Activated naive CD4-positive, alpha-beta T cell treated with Interleukin-2 at 50 U/mL for 16 hours (primary cell): ENCODE results near the gene VWA1.
A peak's percentile ranks its signal among the peaks of the same experiment; 100 is the strongest.
"Not testable (repeated sequence)": the region's sequence is repeated elsewhere in the genome, so short reads cannot be mapped to it uniquely, and the experiment has no call there.

Experiments used
- DNase-seq: peaks from one replicate; pipeline ENCODE4 v3.0.0-alpha.2; 2020

The VWA1 gene

DNA sequence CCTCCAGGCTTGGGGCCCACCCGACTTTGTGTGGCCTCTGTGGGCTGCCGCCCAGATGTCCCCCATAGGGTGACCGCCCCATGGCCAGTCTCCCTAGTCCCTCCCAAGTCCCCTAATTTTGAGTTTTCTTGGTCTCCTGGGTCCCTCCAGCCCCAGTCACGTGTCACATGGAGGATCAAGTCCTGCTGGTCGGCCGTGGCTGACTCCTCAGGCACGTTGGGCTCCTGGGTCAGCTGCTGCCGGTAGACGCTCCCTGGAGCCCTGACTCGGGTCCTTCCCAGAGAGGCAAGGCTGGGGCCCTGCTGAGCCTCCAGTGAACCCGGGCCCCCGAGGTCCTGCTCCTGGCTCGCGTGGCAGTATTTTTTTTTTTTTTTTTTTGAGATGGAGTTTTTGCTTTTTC lies 24.2 kb downstream of the VWA1 start:
- not testable (repeated sequence) for DNase-seq

DNA sequence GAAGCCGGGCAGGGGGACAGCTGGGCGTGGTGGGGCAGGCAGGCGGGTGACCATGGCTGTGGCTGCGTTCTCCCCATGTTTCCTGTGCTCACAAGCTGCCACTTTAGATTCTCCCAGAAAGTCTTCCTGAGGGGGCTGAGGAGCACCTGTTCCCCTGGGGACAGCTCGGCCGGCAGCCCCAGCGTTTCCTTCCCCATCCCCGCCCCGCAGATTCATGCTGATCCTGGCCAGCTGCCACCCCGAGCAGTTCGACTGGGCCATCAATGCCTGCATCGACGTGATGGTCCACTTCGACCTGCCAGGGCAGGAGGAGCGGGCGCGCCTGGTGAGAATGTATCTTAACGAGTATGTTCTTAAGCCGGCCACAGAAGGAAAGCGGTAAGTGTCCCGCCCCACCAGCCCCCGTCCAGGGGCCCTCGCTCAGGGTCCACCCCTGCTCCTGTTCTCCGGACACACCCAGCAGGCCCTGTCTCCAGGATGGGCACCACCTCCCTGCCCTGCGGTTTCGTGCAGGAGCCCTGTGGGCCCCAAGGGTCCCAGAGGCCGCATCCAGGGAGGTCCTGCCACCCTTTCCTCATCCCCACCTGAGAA lies 25.1 kb downstream of the VWA1 start:
- no peak for DNase-seq

DNA sequence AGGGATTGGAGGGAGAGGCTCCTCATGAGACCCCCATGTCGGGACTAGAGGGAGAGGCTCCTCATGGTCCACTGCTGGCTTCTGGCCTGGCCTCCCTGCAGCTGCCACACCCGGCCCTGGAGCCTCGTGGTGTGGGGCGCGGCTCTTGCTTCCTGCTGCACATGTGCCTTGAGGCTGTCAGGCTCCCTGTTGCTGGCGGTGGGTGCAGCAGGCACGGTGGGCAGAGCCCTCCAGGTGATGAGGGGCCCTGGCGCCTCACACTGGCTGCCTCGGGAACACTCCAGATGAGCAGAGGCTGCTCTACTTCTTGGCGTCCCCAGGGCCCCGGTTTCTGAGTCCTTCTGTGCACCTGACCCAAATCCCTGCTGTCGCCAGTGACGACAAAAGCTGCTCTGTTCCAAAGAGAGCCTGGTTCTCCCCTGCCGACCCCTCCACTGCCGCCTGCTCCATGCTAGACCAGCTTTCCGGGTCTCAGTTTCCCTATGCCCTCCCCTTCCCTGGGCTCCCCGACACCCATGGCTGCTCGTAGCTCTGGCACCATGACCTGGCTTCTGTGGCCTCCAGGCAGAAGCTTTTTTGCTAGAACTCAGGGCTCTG lies 26.3 kb downstream of the VWA1 start:
- no peak for DNase-seq

DNA sequence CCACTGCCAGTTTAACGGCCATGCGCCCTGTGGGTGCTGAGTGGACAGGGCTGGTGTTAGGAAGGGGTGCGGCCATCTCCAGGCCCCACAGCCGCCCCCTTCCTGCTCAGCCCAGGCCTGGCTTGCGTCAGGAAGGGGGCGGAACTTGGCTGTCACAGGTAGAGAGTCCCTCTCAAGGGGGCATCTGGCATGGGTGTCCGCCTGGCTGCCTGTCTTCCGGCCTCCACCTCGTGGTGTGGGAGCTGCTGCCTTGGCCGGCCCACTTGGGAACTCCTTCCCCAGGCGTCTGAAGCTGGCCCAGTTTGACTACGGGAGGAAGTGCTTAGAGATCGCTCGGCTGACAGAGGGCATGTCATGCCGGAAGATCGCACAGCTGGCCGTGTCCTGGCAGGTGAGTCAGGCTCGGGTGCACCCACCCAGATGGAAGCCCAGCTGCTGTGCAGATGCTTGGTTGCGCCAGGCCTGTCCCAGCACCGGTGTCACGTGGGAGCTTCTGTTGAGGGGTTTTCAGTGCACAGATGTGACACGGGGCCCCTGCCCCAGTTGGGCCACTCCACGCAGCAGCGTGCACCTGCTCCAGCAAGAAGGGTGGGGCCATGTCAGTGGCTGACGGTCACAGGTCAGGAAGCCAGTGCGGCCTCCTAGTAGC lies 27.0 kb downstream of the VWA1 start:
- no peak for DNase-seq

DNA sequence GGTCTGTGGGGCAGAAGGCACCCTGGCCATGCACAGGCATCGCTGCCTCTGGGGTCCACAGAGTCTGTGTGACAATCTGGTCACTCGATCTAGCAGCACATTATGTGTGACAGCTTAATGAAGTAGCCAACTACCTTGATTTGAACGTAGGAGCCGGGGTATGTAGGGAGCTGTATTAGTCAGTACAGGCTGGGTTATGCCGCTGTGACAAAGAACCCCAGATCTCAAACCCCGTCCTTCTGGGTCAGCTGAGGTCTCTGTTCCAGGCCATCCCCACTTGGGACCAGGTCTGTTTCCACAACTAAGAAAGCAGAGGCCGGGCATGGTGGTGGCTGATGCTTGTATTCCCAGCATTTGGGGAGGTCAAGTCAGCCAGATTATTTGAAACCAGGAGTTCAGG lies 27.8 kb downstream of the VWA1 start:
- DNase-seq = no peak

DNA sequence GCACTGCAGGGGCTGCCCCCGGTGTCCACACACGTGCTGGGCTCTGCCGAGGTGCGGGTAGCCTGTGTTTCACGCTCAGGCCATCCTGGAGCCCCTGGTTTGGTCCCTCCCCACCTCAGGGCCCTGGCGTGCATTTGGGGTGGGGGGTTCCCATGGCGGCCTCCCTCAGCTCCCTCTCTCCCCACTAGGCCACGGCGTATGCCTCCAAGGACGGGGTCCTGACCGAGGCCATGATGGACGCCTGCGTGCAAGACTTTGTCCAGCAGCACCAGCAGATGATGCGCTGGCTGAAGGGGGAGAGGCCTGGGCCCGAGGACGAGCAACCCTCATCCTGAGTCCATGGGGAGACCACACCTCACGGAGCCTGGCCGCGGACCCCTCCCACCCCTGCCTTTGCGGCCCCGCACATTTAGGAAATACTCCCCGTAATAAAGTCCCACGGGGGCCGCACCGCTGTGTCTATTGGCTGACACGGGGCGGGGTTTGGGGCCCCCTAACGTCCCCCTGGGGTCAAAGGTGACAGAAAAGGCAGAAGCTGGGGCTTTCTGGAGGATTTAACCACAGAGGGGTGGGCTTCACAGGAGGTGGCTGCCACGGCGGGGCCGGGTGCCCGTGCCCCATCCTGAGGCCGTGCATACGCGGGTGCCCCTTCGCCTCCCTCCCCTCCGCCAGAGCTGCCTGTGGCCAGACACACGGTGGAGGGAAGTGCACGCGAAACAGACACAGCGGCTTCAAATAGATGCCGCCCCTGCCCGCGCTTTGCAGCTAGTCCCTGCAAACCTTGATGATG lies 32.9 kb downstream of the VWA1 start:
- not testable (repeated sequence) for DNase-seq

DNA sequence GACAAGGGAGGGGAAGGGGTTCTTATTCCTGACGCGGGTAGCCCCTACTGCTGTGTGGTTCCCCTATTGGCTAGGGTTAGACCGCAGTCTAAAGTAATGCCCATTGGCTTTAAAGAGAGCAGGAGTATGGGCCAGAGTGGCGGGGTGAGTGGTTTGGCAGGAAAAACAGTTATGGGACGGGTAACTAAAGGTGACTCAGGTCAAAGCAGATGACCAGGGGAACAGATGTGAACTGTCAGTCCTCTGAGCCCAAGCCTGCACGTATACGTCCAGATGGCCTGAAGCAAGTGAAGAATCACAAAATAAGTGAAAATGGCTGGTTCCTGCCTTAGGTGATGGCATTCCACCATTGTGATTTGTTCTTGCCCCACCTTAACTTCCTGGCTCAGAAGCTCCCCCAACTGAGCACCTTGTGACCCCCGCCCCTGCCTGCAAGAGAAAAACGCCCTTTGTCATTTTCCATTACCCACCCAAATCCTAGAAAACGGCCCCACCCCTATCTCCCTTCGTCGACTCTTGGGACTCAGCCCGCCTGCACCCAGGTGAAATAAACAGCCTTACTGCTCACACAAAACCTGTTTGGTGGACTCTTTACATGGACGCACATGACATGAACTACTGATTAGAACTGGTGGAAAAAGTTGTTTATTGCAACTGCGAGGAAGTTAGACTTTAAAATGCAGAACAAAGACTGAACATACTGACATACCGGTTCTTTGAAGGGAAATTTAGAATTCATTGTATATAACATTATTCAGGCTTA lies 35.3 kb downstream of the VWA1 start:
- peak; percentile 13 for DNase-seq

DNA sequence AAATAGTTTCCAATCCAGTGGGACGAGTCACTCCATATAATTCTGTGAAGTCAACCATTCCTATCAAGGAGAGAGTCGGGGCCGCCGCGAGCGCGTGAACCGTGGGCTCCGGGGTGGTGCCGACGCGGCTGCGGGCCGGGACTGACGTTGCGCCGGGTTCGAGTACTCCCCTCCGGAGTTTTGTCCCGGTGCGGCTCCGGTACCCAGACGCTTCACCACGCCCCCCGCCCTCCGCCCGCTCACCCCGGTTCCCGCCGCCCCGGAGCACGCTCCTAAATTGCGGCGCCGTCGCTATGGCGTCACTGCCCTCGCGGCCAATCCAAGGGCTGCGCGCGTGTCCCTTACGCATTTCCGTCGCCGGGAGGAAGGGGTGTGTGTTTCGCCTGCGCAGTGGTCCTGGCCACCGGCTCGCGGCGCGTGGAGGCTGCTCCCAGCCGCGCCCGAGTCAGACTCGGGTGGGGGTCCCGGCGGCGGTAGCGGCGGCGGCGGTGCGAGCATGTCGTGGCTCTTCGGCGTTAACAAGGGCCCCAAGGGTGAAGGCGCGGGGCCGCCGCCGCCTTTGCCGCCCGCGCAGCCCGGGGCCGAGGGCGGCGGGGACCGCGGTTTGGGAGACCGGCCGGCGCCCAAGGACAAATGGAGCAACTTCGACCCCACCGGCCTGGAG lies 36.0 kb downstream of the VWA1 start, which contains the start of gene ATAD3B:
Gene ATAD3B, plus strand, starts transcription at position 377 of the 664 bp plus-strand sequence. Its CDS starts 120 bp downstream, at position 497.
- peak; percentile 94 for DNase-seq

DNA sequence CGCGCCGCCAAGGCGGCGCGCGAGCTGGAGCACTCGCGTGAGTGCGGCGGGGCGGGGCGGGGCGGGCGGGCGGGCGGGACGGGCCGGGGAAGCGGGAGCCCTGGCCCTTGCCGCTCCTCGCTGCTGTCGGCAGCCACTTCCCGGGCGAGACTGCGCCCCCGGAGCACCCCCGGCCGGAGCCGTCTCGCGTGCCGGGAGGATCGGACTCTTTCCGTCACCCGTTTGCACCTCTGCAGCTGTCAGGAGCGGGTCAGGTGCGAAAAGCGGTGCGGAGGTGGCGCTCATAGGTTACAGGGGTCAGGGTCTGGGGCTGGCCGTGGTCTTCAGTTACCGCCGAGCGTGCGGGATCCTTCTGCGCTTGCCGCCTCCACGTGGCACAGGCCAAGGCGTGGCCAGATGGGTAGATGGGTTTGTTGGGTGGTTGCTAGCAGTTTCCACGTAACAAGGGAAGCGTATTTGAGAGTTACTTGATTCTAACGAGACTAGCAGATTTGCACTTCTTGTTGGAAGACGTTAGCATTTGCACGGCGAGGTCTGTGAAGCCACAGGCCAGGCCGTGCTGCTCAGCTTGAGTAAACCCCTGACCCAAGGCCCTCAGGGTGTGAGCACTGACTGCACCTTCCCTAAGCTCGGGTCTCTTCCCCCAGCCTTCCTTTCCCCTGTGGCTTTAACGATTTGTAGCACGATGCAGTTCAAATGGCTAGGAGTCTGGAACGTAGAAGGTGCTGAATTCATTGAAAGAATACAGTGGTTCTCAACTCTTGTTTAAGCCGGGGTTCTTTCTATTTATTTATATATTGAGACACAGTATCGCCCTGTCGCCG lies 36.8 kb downstream of the VWA1 start:
- peak; percentile 23 for DNase-seq

DNA sequence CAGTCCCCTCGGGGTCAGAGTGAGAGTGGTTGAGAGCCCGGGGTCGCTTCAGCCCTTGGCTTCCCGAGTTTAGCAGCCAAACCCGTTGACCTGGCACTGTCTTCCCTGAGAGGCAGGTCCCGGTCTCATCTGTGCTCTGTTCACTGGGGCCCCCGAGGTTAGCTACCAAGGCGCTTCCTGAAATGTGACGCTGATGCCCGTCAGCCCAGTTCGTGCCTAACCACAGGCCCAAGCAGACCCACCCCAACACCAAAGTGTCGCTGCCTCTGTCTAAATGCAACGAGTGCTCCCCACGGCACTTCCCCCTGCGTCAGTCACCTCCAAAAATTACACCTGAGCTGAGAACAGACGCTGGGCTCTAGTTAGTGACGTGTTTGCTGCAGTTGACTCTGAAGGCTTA lies 40.5 kb downstream of the VWA1 start:
- DNase-seq = not testable (repeated sequence)

DNA sequence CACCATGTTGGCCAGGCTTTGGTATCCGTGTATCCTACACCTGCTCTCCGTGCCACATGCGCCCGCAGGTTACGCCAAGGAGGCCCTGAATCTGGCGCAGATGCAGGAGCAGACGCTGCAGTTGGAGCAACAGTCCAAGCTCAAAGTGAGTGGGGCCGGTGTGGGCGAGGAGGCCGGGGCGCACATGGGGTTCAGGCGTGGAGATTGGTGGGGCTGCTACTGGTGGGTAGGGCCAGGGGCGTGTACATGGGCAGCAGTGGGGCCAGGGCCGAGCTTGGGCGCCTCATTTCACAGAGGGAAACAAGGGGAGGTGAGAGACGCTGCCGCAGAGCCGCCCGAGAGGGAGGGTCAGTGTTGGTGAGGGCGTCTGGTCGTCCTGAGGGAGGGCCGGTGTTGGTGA lies 41.7 kb downstream of the VWA1 start:
- DNase-seq = no peak

DNA sequence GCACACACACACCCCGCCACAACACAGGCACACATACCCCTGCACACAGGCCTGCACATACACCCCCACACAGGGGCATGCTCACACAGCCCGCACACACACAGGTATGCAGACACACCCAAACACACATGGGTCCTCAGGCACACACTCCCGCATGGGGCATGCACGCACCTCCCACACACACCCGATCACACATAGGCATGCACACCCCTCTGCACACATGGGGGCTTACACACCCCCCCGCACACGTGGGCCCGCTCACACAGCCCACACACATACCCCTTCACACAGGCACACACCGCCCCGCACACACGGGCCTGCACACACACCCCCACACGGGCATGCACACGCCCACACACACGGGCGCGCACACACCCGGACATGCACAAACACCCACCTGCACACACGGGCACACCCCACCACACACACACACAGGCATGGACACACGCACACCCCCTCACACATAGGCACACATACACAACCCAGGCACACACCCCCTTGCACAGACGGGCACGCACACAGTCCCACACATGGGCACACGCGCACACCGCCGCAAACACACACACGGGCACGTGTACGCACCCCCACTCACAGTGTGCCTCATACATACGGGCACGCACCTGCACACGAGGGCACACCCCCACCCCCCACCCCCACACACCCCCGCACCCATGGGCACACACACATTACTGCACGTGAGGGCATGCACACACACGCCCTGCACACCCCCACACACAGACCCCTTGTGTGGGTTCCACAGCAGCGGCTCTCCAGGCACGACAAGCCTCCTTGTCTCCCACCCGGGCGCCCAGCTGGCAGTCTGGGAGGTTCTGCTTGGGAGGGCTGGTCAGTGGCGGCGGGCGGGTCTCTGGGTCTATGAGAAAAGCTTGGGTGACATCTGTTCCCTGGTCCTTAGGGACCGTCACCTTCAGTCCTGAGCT lies 44.3 kb downstream of the VWA1 start:
- DNase-seq = no peak

DNA sequence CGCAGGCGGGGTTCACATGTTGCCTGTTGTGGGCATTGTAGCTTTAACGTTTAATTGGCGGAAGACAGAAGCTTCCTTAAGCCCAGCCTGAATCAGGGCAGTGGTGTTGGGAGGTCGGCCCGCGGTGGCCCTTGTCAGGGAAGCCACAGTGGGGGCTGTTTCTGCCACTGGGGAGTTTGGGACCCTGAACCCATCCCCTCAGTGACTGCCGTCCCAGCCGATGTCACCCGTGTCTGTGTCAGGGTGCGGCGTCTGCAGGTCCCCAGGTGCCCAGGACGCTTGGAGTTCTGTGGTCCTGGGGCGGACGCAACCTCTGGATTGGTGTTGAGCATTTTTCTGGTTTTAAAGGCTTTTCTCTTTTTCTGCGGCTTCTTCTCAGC lies 45.0 kb downstream of the VWA1 start:
- DNase-seq = not testable (repeated sequence)

DNA sequence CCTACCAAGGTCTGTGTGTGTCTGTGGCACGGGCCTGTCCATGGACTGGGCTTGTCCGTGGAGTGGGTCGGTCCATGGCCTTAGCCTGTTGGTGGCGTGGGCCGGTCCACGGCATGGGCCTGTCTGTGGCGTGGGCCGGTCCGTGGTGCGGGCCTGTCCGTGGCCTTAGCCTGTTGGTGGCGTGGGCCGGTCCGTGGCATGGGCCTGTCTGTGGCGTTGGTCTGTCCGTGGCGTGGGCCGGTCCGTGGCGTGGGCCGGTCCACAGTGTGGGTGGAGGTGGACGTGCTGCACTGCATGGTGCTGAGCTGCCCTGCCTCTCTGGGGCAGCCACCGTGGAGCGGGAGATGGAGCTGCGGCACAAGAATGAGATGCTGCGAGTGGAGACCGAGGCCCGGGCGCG lies 46.3 kb downstream of the VWA1 start:
- not testable (repeated sequence) for DNase-seq

DNA sequence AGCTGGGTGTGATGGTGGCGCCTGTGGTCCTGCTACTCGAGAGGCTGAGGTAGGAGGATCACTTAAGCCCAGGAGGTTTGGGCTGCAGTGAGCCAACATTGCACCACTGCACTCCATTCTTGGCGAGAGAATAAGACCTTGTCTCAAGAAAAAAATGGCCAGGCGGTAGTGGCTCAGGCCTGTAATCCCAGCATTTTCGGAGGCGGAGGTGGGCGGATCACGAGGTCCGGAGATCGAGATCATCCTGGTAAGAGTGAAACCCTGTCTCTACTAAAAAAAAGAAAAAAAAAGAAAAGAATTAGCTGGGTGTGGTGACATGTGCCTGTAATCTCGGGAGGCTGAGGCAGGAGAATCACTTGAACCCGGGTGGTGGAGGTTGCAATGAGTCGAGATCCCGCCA lies 47.4 kb downstream of the VWA1 start:
- no peak for DNase-seq

DNA sequence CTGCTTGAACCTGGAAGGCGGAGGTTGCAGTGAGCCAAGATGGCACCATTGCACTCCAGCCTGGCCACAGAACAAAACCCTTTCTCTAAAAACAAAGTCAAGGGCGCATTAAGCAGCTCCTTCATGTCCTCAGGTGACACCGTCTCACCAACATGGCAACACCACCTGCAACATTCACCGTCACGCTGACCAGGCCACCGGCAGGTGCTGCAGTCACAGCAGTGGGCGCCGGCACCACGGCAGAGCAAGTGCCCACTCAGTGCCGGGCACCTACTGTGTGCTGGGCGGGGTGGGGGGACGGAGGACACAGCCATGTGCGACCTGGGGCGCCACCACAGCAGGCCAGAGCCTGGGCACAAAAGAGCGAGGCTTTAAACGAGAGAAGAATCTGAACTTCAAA lies 48.2 kb downstream of the VWA1 start:
- DNase-seq = no peak

DNA sequence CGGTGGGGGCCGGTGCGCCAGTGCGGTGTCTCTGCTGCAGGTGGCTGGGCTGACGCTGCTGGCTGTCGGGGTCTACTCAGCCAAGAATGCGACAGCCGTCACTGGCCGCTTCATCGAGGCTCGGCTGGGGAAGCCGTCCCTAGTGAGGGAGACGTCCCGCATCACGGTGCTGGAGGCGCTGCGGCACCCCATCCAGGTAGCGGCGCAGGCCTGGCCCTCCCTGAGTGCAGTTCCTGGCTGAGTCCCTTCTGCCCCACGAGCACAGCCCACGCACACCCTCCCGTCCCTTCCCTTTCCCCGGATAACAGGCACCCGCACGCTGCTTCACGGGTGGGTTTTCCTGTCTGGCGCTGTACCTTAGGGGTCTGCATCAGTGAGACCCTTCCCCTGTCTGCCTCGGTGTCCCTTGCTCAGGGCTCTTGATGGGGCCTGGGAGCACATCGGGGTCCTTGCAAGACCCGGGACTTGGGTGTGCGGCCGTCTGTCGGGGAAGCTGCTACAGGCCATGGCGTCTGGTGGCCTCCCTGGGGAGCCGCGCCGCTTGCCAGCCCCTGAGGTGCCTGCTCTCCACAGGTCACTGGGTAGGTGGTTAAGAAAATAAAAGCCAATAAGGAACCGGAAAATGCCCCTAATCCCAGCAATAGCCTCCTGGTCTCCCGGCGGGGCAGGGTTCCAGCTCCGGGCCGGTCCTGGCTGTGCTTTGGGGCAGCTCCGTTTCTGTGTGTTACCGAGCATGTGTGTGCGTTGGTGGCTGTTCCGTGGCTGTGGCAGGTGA lies 49.7 kb downstream of the VWA1 start:
- not testable (repeated sequence) for DNase-seq

DNA sequence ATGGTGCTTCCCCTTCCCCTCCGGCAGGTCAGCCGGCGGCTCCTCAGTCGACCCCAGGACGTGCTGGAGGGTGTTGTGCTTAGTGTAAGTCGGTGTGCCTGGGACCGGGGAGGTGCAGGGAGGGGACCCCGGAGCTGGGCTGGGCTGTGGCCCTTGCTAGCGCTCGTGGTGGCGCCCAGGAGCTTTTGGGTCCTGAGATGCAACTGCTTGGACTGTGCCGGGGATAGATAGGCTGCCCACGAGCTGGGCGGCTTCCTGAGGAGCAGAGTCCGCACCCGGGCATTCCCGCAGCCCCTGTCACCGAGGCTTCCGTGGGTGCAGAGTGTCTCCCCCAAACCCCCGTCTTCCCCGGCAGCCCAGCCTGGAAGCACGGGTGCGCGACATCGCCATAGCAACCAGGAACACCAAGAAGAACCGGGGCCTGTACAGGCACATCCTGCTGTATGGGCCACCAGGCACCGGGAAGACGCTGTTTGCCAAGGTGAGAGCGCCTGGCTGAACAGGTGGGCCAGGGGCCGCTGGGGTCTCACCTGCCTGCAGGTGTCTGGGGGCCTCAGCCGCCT lies 50.3 kb downstream of the VWA1 start:
- not testable (repeated sequence) for DNase-seq

DNA sequence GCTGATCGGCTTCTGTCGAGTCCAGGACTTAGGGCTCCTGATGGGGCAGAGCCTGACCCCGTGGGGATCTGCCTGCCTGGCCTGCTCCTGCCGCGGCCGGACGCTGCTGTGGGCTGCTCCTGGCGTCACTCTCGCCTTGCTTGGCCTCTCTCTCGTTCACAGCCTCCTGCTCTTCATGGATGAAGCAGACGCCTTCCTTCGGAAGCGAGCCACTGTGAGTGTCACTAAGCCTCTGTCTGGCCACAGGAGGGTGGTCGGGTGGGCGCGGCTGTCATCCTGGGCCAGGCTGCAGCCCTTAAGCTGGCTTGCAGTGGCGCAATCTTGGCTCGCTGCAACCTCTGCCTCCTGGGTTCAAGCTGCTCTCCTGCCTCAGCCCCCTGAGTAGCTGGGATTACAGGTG lies 52.2 kb downstream of the VWA1 start:
- no peak for DNase-seq
